ENCODE data around the gene MRPS5. TPM values are rescaled to one million over a fixed set of nuclear protein-coding genes. Genes with fewer than 3 reads are reported as not detected.

The MRPS5 gene
- total and polyA plus RNA-seq, 2 donors, result 71.5 to 161 TPM

GRCh38 chr2:95053543-95053942 is 68.1 kb downstream of the MRPS5 start:
- Histone ChIP-seq H3K27ac (ENCODE audit: low read depth in 1 of 2, low read length in 1 of 2) (peak overlapping the region; percentile 67 to 91), H3K36me3 (ENCODE audit: control insufficient read depth in 2 of 2, insufficient read depth in 2 of 2, low read length in 1 of 2) (peaks cover 29 to 54% of the 10 kb centered on the region in 2 donors), H3K27me3 (ENCODE audit: control insufficient read depth in 2 of 2, insufficient read depth in 1 of 2, low read length in 1 of 2) (no peaks in the 10 kb centered on the region), H3K9me3 (ENCODE audit: control insufficient read depth in 2 of 2, insufficient read depth in 1 of 2, low read length in 1 of 2) (peaks cover 0 to 4% of the 10 kb centered on the region in 2 donors), H3K4me3 (ENCODE audit: low read length in 2 of 2) (no peak overlapping the region), H3K4me1 (ENCODE audit: control insufficient read depth in 2 of 2, insufficient read depth in 2 of 2, low read length in 2 of 2) (peaks cover 85 to 98% of the 10 kb centered on the region in 2 donors)
- peak in 1 of 9 donors; percentile 41 for DNase-seq (ENCODE audit: low read depth in 6 of 9, low spot score in 9 of 9)
- 32% methylated on average over 11 of the region's 11 CpGs for WGBS

- H3K4me3 ChIP-seq (ENCODE audit: low read length in 2 of 2), result no peak overlapping the region
- no peaks in the 10 kb centered on the region for H3K27me3 ChIP-seq (ENCODE audit: control insufficient read depth in 2 of 2, insufficient read depth in 1 of 2, low read length in 1 of 2)
- H3K9me3 ChIP-seq (ENCODE audit: control insufficient read depth in 2 of 2, insufficient read depth in 1 of 2, low read length in 1 of 2), result peaks cover 0 to 4% of the 10 kb centered on the region in 2 donors
- peaks cover 35 to 60% of the 10 kb centered on the region in 2 donors for H3K36me3 ChIP-seq (ENCODE audit: control insufficient read depth in 2 of 2, insufficient read depth in 2 of 2, low read length in 1 of 2)
- WGBS, result 18% methylated on average over 13 of the region's 13 CpGs
- H3K27ac ChIP-seq (ENCODE audit: low read depth in 1 of 2, low read length in 1 of 2), result peak overlapping the region; percentile 67 to 91
- peaks cover 86 to 98% of the 10 kb centered on the region in 2 donors for H3K4me1 ChIP-seq (ENCODE audit: control insufficient read depth in 2 of 2, insufficient read depth in 2 of 2, low read length in 2 of 2)
- peak in 4 of 9 donors; percentile 52 to 78 (median 66) for DNase-seq (ENCODE audit: low read depth in 6 of 9, low spot score in 9 of 9)
These were observed 68.7 kb downstream of the MRPS5 start for GRCh38 chr2:95052804-95053479.

- no peaks in the 10 kb centered on the region for H3K27me3 ChIP-seq (ENCODE audit: control insufficient read depth in 2 of 2, insufficient read depth in 1 of 2, low read length in 1 of 2)
- DNase-seq (ENCODE audit: low read depth in 6 of 9, low spot score in 9 of 9), result no peak
These were observed 69.3 kb downstream of the MRPS5 start for GRCh38 chr2:95052307-95052706.

GRCh38 chr2:95051626-95052025 is 70.0 kb downstream of the MRPS5 start:
- Histone ChIP-seq H3K9me3 (ENCODE audit: control insufficient read depth in 2 of 2, insufficient read depth in 1 of 2, low read length in 1 of 2) (peaks cover 0 to 4% of the 10 kb centered on the region in 2 donors), H3K4me3 (ENCODE audit: low read length in 2 of 2) (peak overlapping the region in 1 of 2 donors; percentile 16), H3K4me1 (ENCODE audit: control insufficient read depth in 2 of 2, insufficient read depth in 2 of 2, low read length in 2 of 2) (peaks cover 86 to 96% of the 10 kb centered on the region in 2 donors), H3K36me3 (ENCODE audit: control insufficient read depth in 2 of 2, insufficient read depth in 2 of 2, low read length in 1 of 2) (peaks cover 39 to 63% of the 10 kb centered on the region in 2 donors), H3K27ac (ENCODE audit: low read depth in 1 of 2, low read length in 1 of 2) (peak overlapping the region; percentile 81 to 91), H3K27me3 (ENCODE audit: control insufficient read depth in 2 of 2, insufficient read depth in 1 of 2, low read length in 1 of 2) (no peaks in the 10 kb centered on the region)
- 5% methylated on average over 10 of the region's 10 CpGs for whole genome bisulfite sequencing
- DNase-seq (ENCODE audit: low read depth in 6 of 9, low spot score in 9 of 9), result peak in 1 of 9 donors; percentile 70

More at GRCh38 chr2:95052307-95052706, 69.3 kb downstream of the MRPS5 start:
- 87% methylated on average over 6 of the region's 6 CpGs for WGBS
- peaks cover 39 to 63% of the 10 kb centered on the region in 2 donors for H3K36me3 ChIP-seq (ENCODE audit: control insufficient read depth in 2 of 2, insufficient read depth in 2 of 2, low read length in 1 of 2)
- peaks cover 0 to 4% of the 10 kb centered on the region in 2 donors for H3K9me3 ChIP-seq (ENCODE audit: control insufficient read depth in 2 of 2, insufficient read depth in 1 of 2, low read length in 1 of 2)
- no peak overlapping the region for H3K4me3 ChIP-seq (ENCODE audit: low read length in 2 of 2)
- H3K4me1 ChIP-seq (ENCODE audit: control insufficient read depth in 2 of 2, insufficient read depth in 2 of 2, low read length in 2 of 2), result peaks cover 87 to 98% of the 10 kb centered on the region in 2 donors
- H3K27ac ChIP-seq (ENCODE audit: low read depth in 1 of 2, low read length in 1 of 2), result peak overlapping the region; percentile 67 to 91

GRCh38 chr2:95050385-95051300 is 71.0 kb downstream of the MRPS5 start:
- no peak for DNase-seq (ENCODE audit: low read depth in 6 of 9, low spot score in 9 of 9)
- Histone ChIP-seq H3K4me1 (ENCODE audit: control insufficient read depth in 2 of 2, insufficient read depth in 2 of 2, low read length in 2 of 2) (peaks cover 84 to 96% of the 10 kb centered on the region in 2 donors), H3K27ac (ENCODE audit: low read depth in 1 of 2, low read length in 1 of 2) (peak overlapping the region; percentile 81 to 91), H3K27me3 (ENCODE audit: control insufficient read depth in 2 of 2, insufficient read depth in 1 of 2, low read length in 1 of 2) (no peaks in the 10 kb centered on the region), H3K36me3 (ENCODE audit: control insufficient read depth in 2 of 2, insufficient read depth in 2 of 2, low read length in 1 of 2) (peaks cover 39 to 70% of the 10 kb centered on the region in 2 donors), H3K4me3 (ENCODE audit: low read length in 2 of 2) (no peak overlapping the region), H3K9me3 (ENCODE audit: control insufficient read depth in 2 of 2, insufficient read depth in 1 of 2, low read length in 1 of 2) (no peaks in the 10 kb centered on the region)
- 79% methylated on average over 7 of the region's 7 CpGs for WGBS

GRCh38 chr2:95049961-95050360 is 71.6 kb downstream of the MRPS5 start:
- Histone ChIP-seq H3K27ac (ENCODE audit: low read depth in 1 of 2, low read length in 1 of 2) (peak overlapping the region in 1 of 2 donors; percentile 91), H3K27me3 (ENCODE audit: control insufficient read depth in 2 of 2, insufficient read depth in 1 of 2, low read length in 1 of 2) (no peaks in the 10 kb centered on the region), H3K4me3 (ENCODE audit: low read length in 2 of 2) (no peak overlapping the region), H3K9me3 (ENCODE audit: control insufficient read depth in 2 of 2, insufficient read depth in 1 of 2, low read length in 1 of 2) (no peaks in the 10 kb centered on the region), H3K4me1 (ENCODE audit: control insufficient read depth in 2 of 2, insufficient read depth in 2 of 2, low read length in 2 of 2) (peaks cover 86 to 96% of the 10 kb centered on the region in 2 donors), H3K36me3 (ENCODE audit: control insufficient read depth in 2 of 2, insufficient read depth in 2 of 2, low read length in 1 of 2) (peaks cover 45 to 76% of the 10 kb centered on the region in 2 donors)
- 97% methylated on average over 6 of the region's 6 CpGs for WGBS
- no peak for DNase-seq (ENCODE audit: low read depth in 6 of 9, low spot score in 9 of 9)

- WGBS, result 97% methylated on average over 10 of the region's 10 CpGs
- Histone ChIP-seq H3K9me3 (ENCODE audit: control insufficient read depth in 2 of 2, insufficient read depth in 1 of 2, low read length in 1 of 2) (no peaks in the 10 kb centered on the region), H3K27ac (ENCODE audit: low read depth in 1 of 2, low read length in 1 of 2) (peak overlapping the region in 1 of 2 donors; percentile 30), H3K4me1 (ENCODE audit: control insufficient read depth in 2 of 2, insufficient read depth in 2 of 2, low read length in 2 of 2) (peaks cover 86 to 98% of the 10 kb centered on the region in 2 donors), H3K4me3 (ENCODE audit: low read length in 2 of 2) (no peak overlapping the region), H3K27me3 (ENCODE audit: control insufficient read depth in 2 of 2, insufficient read depth in 1 of 2, low read length in 1 of 2) (no peaks in the 10 kb centered on the region), H3K36me3 (ENCODE audit: control insufficient read depth in 2 of 2, insufficient read depth in 2 of 2, low read length in 1 of 2) (peaks cover 49 to 80% of the 10 kb centered on the region in 2 donors)
- no peak for DNase-seq (ENCODE audit: low read depth in 6 of 9, low spot score in 9 of 9)
These were observed 72.0 kb downstream of the MRPS5 start for GRCh38 chr2:95049683-95049955.

GRCh38 chr2:95048825-95049682 is 72.6 kb downstream of the MRPS5 start:
- WGBS, result 78% methylated on average over 15 of the region's 15 CpGs
- Histone ChIP-seq H3K27me3 (ENCODE audit: control insufficient read depth in 2 of 2, insufficient read depth in 1 of 2, low read length in 1 of 2) (no peaks in the 10 kb centered on the region), H3K4me1 (ENCODE audit: control insufficient read depth in 2 of 2, insufficient read depth in 2 of 2, low read length in 2 of 2) (peaks cover 84 to 98% of the 10 kb centered on the region in 2 donors), H3K36me3 (ENCODE audit: control insufficient read depth in 2 of 2, insufficient read depth in 2 of 2, low read length in 1 of 2) (peaks cover 49 to 82% of the 10 kb centered on the region in 2 donors), H3K27ac (ENCODE audit: low read depth in 1 of 2, low read length in 1 of 2) (peak overlapping the region in 1 of 2 donors; percentile 30), H3K4me3 (ENCODE audit: low read length in 2 of 2) (no peak overlapping the region), H3K9me3 (ENCODE audit: control insufficient read depth in 2 of 2, insufficient read depth in 1 of 2, low read length in 1 of 2) (no peaks in the 10 kb centered on the region)
- DNase-seq (ENCODE audit: low read depth in 6 of 9, low spot score in 9 of 9), result no peak

Data from thymus (tissue), 11 donors.